Measurements from ENCODE around the gene GCKR. TPM values are rescaled to one million over a fixed set of nuclear protein-coding genes. Genes with fewer than 3 reads are reported as not detected.
A peak's percentile ranks its signal among the peaks of the same experiment; 100 is the strongest.

GCKR gene
- 3.4 and 4.0 TPM in 2 replicates for total RNA-seq (2021)
- percentile 36 among the genes with signal in this experiment for Bru-seq, nascent RNA
- percentile 37 among the genes with signal in this experiment for BruChase-seq, experiment 1, labeled RNA remaining after a 2-hour chase
- BruChase-seq, experiment 2, labeled RNA remaining after a 6-hour chase: percentile 33 among the genes with signal in this experiment
- long read RNA-seq, partial matches to known transcripts: 0 of 1 reads
- long read RNA-seq, other reads (novel, unspliced or antisense): 1 of 1 reads

DNA sequence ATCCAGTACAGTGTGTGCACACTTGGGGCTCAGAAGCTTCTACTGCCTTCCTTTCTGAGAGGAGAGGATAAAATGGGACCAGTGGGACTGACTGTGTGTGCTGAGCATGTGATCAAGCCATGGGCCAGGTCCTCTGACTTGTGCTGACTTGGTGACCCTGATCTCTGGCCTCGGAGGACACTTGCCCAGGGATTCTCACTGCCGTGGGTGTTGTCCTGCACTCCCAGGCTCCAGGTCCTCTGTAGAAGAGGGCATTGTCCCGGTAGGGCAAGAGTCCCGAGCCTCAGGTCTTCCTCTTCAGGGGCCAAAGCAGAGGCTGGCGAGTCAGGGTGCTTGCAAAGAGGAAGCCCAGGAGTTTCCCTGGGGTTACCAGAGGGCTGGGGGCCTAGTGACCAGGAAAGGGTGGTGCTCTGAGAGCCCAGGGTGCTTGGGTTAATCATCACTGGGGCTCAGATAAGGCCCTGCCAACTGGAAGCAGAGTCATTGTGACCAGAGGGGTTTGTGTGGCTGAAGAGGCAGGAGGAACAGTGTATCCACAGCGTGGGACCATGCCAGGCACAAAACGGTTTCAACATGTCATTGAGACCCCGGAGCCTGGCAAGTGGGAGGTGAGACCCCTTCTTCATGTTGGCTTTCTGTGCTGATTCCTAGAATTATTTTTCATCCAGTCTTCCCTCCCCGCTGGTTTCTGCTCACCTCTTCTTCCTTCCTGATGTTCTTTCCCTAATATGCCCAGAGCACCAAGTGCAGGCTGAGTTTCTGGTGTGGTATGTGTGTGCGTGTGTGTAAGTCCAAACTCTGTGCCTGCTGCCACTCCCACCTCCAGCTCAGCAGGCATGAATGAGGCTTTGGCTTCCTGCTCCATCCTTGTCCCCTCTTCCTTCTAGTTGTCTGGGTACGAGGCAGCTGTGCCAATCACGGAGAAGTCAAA lies at the start of gene GCKR:
Gene GCKR, plus strand, starts transcription at position 483 of the 931 bp plus-strand sequence. Its CDS starts 66 bp downstream, at position 549.
- Histone ChIP-seq H4K20me1 (ENCODE audit: insufficient read depth) (no peaks in the 10 kb centered on the region), H3K4me3 (no peak within 1 kb of the TSS; the same call in 1 of the 2 replicates), H3K4me2 (peak within 1 kb of the TSS; percentile 86), H3K27ac (peak within 1 kb of the TSS; percentile 40; the same call in 1 of the 2 replicates), H3K9me3 (ENCODE audit: insufficient read depth, low read depth) (no peaks in the 10 kb centered on the region), H2AFZ (peak within 1 kb of the TSS; percentile 46), H3K9me2 (ENCODE audit: insufficient read depth) (no peaks in the 10 kb centered on the region), H3K27me3 (ENCODE audit: insufficient read depth, low read depth) (peaks cover 7% of the 10 kb centered on the region; the same call in 1 of the 2 replicates), H3F3A (ENCODE audit: insufficient read depth, low read depth) (peaks cover 8% of the 10 kb centered on the region; the same call in 1 of the 2 replicates), H3K79me2 (ENCODE audit: low read depth) (no peaks in the 10 kb centered on the region), H3K4me1 (replicated peaks; ENCODE audit: insufficient read depth) (peaks cover 25% of the 10 kb centered on the region), H3K36me3 (ENCODE audit: low read depth) (no peaks in the 10 kb centered on the region)
- CTCF ChIA-PET: no interaction called here
- BruUV-seq (replicated peaks): TSS peak; percentile 40
- peak; percentile 36 to 54 for DNase-seq
- POLR2A ChIA-PET (ENCODE audit: unreplicated experiment): no interaction called here
- intact Hi-C loops (cut with micrococcal nuclease; ENCODE audit: unreplicated experiment): no loop called here
- no peak for TF ChIP-seq CTCF (conservative IDR thresholded peaks at IDR 0.05)
- no peak for TF ChIP-seq EZH2 (IDR thresholded peaks at IDR 0.05; ENCODE audit: low read depth)

- POLR2A ChIA-PET (ENCODE audit: unreplicated experiment): no interaction called here
- no peaks in the 10 kb centered on the region for H3K9me2 ChIP-seq (ENCODE audit: insufficient read depth)
- no peak overlapping the region for H3K4me3 ChIP-seq
- peaks cover 13% of the 10 kb centered on the region for H3K4me1 ChIP-seq (replicated peaks; ENCODE audit: insufficient read depth)
- CTCF ChIA-PET: no interaction called here
- no TSS peak for BruUV-seq (replicated peaks)
- H3K9me3 ChIP-seq (ENCODE audit: insufficient read depth, low read depth): no peaks in the 10 kb centered on the region
- H3K27ac ChIP-seq: no peak overlapping the region
- peaks cover 27% of the 10 kb centered on the region for H3F3A ChIP-seq (ENCODE audit: insufficient read depth, low read depth)
- H3K27me3 ChIP-seq (ENCODE audit: insufficient read depth, low read depth): no peaks in the 10 kb centered on the region
- H4K20me1 ChIP-seq (ENCODE audit: insufficient read depth): no peaks in the 10 kb centered on the region
- intact Hi-C loops (cut with micrococcal nuclease; ENCODE audit: unreplicated experiment): loop anchor here (10.0 kb wide), 1 partner anchor 206 kb away; no protein-coding TSS in a partner anchor
- DNase-seq: no peak
- peaks cover under 1% of the 10 kb centered on the region; the same call in 1 of the 2 replicates for H3K79me2 ChIP-seq (ENCODE audit: low read depth)
- H3K4me2 ChIP-seq: no peak overlapping the region
- no peak overlapping the region for H2AFZ ChIP-seq
- no peak for TF ChIP-seq CTCF (conservative IDR thresholded peaks at IDR 0.05)
- TF ChIP-seq EZH2 (IDR thresholded peaks at IDR 0.05; ENCODE audit: low read depth): no peak
- H3K36me3 ChIP-seq (ENCODE audit: low read depth): peaks cover 3% of the 10 kb centered on the region; the same call in 1 of the 2 replicates
Observed at GRCh38 chr2:27448381-27448780, 48.3 kb upstream of the GCKR start.

DNA sequence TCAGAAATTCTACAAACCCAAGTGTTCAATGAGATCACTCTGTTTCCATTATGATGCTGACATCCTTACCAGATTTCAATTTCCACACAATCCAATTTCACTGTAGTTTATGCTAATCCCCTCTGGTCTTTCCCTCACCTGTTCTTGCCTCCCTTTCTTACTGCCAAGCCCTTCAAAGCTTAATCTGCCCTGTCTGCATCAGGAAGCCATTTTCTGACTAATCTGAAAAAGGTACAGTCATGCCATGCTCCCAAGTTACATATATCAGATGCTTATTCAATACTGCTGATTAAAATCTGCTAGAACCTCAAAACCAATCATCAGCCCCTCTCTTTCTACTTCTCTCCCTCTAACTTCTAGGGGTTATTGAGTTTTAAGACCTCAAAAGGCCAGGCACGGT lies 45.5 kb upstream of the GCKR start:
- H3K9me3 ChIP-seq (ENCODE audit: insufficient read depth, low read depth): no peaks in the 10 kb centered on the region
- H4K20me1 ChIP-seq (ENCODE audit: insufficient read depth): no peaks in the 10 kb centered on the region
- no peaks in the 10 kb centered on the region for H3K27me3 ChIP-seq (ENCODE audit: insufficient read depth, low read depth)
- CTCF ChIA-PET: no interaction called here
- no peak overlapping the region for H2AFZ ChIP-seq
- peaks cover 12% of the 10 kb centered on the region for H3F3A ChIP-seq (ENCODE audit: insufficient read depth, low read depth)
- BruUV-seq (replicated peaks): no TSS peak
- H3K36me3 ChIP-seq (ENCODE audit: low read depth): peaks cover 3% of the 10 kb centered on the region; the same call in 1 of the 2 replicates
- no peak overlapping the region for H3K4me2 ChIP-seq
- no peaks in the 10 kb centered on the region for H3K9me2 ChIP-seq (ENCODE audit: insufficient read depth)
- H3K79me2 ChIP-seq (ENCODE audit: low read depth): no peaks in the 10 kb centered on the region
- no peak for DNase-seq
- H3K27ac ChIP-seq: no peak overlapping the region
- H3K4me1 ChIP-seq (replicated peaks; ENCODE audit: insufficient read depth): peaks cover 4% of the 10 kb centered on the region
- H3K4me3 ChIP-seq: no peak overlapping the region
- intact Hi-C loops (cut with micrococcal nuclease; ENCODE audit: unreplicated experiment): no loop called here
- no peak for TF ChIP-seq EZH2 (IDR thresholded peaks at IDR 0.05; ENCODE audit: low read depth)
- no peak for TF ChIP-seq CTCF (conservative IDR thresholded peaks at IDR 0.05)
- POLR2A ChIA-PET (ENCODE audit: unreplicated experiment): no interaction called here
